Left hindlimb (tissue), 1 donor: ENCODE data around the gene TLK1.
"Not testable (repeated sequence)": the region's sequence is repeated elsewhere in the genome, so short reads cannot be mapped to it uniquely, and the experiment has no call there.

Source experiments
- DNase-seq: peaks from one replicate; pipeline ENCODE4 v3.0.0-alpha.2; 2018

TLK1 gene

DNA sequence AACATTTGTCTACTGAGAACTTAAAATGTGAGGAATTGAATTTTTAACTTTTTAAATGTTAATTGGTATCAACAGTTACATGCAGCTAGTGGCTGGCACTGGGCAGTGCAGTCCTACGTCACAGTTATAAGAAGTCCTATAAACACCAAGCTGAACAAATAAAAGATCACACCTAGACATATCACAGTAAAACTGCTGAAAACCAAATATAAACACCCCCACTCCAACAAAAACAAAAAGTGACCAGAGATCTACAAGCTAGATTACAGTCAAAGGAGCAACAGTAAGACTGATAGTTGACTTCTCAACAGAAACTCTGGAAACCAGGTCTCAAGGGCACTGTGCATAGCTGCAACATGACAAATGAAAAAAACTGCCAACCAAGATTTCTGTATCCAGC, 19.4 kb downstream of the TLK1 start:
- DNase-seq = no peak

DNA sequence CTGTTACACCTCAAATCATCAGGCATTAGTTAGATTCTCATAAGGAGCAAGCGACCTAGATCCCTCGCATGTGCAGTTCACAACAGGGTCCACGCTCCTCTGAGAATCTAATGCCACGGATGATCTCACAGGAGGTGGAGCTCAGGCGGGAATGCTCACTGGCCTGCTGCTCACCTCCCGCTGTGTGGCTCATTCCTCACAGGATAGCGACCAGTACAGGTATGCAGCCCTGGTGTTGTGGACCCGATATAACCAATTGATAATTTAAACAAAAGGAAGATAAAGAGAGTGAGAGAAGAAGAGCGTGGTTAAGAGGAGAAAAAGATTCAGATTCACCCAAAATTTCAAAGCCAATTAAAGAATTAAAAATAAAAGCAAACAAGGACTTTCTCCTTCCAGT, 20.8 kb downstream of the TLK1 start:
- DNase-seq = no peak

DNA sequence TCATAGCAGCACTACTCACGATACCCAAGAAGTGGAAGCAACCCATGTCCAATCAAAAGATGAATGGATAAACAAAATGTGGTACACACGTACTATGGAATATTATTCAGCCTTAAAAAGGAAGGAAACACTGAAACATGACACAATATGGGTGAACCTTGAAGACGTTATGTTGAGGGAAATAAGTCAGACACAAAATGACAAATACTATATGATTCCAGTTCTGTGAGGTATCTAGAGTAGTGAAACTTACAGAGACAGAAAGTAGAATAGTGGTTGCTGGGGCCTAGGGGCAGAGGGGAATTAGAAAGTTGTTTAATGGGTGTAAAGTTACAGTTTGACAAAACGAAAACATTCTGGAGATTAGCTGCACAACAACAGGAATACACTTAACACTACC, 24.7 kb downstream of the TLK1 start:
- DNase-seq = no peak

DNA sequence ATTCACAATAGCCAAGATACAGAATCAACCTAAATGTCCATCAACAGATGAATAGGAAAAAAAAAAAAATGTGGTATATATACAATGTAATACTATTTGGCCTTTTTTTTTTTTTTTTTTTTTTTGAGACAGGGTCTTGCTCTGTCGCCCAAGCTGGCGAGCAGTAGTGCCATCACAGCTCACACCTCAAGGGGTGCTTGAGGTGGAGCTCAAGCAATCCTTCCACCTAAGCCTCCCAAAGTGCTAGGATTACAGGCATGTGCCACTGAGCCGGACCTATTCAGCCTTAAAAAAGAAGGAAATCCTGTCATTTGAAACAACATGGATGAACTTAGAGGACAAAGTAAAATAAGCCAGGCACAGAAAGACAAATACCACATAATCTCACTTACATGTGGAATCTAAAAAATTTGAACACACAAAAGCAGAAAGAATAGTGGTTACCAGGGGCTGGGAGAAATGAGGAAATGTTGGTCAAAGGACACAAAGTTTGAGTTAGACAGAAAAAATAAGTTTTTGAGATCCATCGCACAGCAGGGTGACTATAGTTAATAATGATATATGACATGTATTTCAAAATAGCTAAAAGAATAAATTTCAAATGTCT, 26.0 kb downstream of the TLK1 start:
- no peak for DNase-seq

DNA sequence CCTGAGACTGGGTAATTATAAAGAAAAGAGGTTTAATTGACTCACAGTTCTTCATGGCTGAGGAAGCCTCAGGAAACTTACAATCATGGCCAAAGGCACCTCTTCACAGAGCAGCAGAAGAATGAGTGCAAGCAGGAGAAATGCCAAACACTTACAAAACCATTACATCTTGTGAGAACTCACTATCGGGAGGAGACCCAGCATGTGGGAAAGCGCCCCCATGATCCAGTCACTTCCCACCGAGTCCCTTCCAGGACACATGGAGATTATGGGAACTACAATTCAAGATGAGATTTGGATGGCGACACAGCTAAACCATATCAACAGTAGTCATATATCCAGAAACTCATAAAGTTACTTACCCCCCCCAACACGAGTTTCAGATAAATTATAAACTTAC, 28.6 kb downstream of the TLK1 start:
- DNase-seq = no peak

DNA sequence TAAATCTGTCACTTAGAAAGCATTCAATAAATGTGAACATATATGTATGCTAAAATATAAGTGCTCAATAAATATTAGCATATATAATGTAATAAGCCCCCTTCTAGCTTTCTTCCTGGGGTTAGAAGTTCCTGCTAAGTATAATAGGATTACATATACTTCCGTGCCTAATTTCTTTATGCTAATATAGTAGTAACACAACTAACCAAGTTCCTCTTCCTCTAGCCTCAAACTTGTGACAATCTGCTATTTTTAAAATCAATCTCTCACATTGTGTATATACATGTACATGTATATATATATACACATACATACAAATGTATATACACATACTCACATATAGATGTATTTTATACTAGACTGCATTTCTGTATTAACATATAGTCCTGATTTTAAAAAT, 32.2 kb downstream of the TLK1 start:
- no peak for DNase-seq

DNA sequence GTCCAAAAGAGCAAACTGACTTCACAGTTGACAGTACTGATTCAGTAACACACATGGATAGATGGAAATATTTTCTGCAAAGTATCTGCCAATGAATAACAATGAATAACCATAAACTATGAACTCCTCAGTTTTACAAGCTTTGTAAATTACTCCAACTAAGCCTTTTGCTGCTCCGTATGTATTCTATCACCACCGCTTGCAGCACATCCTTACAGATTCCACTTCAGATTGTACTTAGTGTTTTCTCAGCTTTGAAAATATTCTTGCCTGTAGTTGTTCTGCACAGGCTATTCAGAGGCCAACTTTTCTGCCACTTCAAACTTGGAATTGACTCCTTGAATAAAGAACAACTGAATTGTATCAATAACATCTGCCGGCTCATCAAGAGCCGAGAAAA, 36.2 kb downstream of the TLK1 start:
- no peak for DNase-seq

DNA sequence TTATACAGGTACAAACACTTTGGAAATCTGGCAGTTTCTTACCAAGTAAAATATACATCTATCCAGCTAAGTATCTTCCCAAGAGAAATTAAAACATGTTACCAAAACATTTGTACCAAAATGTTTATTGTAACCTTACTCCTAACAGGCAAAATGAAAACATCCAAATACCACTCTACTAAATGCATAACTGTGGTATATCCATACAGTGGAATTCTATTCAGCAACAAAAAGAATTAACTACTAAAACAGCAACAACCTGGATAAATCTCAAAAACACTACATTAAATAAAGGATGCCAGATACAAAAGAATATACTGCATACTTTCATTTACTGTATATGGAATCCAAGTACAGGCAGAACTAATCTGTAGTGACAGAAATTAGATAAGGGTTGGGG, 51.1 kb downstream of the TLK1 start:
- no peak for DNase-seq

DNA sequence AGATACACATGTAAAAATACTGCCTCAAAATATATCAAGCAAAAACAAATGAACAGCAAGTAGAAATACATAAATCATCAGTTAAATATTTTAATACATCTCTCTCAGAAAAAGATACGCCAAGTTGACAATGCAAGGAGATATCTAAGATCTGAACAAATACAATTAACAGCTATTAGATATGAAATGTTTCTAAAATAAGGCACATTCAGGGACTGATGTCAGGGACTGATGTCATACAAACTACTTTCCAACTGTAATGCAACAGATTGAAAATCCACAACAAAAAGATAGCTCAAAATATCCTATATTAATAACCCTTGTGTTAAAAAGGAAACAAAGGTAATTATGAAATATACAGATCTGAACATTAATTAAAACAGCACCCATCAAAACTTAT, 51.7 kb downstream of the TLK1 start:
- no peak for DNase-seq

DNA sequence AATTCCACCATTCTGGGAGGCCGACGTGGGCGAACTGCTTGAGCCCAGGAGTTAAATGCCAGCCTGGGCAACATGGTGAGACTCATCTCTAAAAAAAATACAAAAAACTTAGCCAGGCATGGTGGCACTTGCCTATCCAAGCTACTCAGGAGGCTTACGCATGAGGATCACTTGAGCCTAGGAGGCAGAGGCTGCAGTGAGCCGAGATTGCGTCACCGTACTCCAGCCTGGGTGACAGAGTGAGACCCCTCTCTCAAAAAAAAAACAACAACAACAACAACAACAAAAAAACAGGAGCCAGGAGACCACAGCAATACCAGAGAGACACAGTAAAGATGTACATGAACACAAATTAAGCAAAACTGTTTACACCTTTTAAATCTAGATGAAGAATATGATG, 52.9 kb downstream of the TLK1 start:
- no peak for DNase-seq

DNA sequence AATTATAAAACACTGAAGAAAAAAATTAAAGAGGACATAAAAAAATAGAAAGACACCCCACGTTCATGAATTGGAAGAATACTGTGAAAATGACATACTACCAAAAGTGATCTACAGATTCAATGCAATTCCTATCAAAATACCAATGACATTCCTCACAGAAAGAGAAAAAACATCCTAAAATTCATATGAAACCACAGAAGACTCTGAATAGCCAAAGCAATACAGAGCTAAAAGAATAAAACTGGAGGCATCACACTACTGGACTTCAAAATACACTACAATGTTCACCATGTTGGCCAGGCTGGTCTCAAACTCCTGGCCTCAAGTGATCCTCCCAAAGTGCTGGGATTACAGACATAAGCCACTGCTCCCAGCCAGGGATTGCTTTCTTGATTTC, 56.3 kb downstream of the TLK1 start:
- DNase-seq = no peak

DNA sequence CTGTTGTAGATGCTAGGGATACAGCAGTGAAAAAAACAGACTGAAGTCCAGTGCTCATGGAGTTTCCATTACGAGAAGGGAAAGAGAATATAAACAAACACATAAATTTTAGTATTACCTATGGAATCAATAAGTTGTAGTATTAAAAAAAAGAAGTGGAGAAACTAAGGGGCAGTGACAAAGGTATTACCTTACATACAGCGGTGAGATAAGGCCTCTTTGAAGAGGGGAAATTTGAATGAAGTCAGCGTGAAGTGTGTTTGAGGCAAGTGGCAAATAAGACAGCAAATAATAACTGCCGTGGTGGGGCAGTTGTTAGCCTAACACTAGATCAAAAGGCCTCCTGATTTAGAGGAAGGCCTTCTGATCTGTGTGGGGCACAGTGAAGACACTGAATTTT, 57.9 kb downstream of the TLK1 start:
- DNase-seq = no peak

DNA sequence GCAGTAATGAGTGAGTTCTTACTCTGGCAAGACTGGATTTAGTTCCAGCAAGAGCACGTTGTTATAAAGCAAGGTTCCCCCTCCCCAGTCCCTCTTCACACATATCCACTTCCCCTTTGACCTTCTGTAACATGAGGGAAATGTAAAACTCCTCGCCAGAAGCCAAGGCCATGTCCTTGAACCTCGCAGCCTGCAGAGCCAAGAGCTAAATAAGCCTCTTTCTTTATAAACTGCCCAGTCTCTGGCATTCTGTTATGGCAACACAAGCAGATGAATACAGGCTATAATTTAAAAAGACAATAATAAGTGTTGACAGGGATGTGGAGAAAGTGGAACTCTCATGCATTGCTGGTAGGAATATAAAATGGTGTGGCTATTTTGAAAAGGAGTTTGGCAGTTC, 60.3 kb downstream of the TLK1 start:
- no peak for DNase-seq

DNA sequence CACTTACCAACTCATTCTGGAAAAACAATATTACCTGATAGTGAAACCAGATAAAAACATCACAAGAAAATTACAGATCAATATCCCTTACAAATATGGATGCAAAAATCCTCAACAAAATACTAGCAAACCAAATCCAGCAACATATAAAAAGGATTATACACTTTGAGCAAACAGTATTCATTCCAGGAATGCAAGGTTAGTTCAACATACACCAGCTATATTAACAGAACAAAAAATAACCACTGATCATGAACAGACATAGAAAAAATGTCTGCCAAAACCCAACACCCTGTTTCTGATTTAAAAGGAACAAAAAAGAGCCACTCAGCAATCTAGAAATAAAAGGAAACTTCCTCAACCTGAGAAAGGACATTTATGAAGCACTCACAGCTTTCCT, 62.1 kb downstream of the TLK1 start:
- DNase-seq = no peak

DNA sequence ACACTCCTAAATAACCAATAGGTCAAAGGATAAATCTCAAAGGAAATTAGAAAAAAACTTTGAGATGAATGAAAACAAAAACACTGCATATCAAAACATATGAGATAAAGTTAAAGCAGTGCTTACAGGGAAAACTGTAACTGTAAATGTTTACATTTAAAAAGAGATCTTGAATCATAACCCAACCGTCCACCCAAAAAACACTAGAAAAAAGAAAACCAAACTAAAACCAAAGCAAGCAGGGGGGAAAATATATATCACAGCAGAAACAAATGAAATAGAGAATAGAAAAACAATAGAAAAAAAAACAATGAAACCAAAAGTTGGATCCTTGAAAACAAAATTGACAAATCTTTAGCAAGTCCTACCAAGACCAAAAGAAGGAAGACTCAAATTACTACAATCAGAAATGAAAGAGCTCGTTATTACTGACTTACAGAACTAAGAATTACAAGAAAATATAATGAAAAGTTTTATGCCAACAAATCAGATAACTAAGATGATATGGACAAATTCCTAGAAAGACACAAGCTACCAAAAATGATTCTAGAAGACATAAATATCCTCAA, 65.6 kb downstream of the TLK1 start:
- DNase-seq = no peak

DNA sequence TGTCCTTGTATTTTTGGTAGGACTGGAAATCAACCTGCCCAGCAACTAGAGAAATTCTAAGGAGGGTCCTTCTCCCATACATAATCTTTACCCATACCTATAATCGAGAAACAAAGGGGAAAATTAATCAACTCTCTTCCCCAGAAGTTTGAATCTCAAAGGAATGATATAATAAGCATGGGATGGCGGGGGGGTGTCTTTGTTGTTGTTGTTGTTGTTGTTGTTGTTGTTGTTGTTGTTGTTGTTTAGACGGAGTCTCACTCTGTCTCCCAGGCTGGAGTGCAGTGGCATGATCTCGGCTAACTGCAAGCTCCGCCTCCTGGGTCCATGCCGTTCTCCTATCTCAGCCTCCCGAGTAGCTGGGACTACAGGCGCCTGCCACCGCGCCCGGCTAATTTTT, 69.2 kb downstream of the TLK1 start:
- DNase-seq = not testable (repeated sequence)

DNA sequence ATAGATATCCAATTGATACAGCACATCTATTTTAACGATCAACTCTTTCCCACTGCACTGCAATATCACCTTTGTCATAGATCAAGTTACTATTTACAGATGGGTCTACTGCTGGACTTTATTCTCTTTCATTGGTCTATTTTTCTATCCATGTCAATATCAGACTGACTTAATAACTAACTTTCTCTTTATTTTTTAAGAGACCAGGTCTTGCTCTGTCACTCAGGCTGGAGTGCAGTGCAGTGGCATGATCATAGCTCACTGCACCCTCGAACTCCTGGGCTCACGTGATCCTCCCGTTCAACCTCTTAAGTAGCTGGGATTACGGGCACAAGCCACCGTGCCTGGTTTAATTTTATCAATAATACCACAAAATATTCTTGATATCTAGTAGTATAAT, 71.2 kb downstream of the TLK1 start:
- no peak for DNase-seq

DNA sequence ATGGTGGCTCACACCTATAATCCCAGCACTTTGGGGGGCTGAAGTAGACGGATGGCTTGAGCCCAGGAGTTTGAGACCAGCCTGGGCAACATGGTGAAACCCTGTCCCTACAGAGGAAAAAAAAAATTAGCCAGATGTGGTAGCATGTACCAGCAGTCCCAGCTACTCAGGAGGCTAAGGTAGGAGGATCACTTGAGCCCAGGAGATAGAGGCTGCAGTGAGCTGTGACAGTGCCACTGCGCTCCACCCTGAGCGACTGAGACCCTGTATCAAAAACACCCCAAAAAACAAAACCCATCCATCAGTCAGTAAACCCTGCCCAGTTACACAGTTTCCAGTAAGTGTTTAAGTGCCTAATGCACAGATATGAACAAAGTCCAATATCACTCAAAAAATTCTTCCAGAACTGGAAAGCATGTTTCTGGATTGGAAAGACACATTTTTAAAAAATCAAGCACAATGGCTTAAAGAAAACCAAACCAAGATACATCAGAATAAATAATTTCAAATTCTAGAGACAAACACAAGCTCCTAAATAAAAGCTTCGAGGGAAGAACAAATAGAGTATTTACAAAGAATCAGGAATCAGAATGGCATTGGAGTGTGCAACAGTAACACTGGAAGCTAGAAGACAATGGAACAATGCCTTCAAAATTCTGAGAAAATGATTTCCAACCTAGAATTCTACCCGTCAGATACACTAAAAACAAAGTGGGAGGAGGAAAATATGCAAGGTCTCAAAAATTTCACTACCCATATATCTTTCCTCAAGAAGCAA, 72.4 kb downstream of the TLK1 start:
- no peak for DNase-seq

DNA sequence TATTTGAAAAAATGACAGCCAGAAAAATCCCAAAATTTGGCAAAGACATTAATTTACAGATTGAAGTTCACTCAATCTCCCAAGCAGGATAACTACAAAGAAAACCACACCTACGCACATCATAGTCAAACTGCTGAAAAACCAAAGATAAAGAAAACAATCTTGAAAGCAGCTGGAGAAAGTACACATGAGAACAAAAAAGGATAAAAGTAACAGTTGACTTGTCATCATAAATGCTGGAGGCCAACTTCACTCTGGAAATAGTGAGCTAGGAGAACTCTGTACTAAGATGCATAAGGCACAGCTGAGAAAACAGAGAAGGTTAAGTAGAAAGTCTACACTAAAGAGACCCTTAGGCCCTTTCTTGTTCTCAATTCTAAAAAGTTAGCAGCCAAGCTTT, 73.1 kb downstream of the TLK1 start:
- no peak for DNase-seq

DNA sequence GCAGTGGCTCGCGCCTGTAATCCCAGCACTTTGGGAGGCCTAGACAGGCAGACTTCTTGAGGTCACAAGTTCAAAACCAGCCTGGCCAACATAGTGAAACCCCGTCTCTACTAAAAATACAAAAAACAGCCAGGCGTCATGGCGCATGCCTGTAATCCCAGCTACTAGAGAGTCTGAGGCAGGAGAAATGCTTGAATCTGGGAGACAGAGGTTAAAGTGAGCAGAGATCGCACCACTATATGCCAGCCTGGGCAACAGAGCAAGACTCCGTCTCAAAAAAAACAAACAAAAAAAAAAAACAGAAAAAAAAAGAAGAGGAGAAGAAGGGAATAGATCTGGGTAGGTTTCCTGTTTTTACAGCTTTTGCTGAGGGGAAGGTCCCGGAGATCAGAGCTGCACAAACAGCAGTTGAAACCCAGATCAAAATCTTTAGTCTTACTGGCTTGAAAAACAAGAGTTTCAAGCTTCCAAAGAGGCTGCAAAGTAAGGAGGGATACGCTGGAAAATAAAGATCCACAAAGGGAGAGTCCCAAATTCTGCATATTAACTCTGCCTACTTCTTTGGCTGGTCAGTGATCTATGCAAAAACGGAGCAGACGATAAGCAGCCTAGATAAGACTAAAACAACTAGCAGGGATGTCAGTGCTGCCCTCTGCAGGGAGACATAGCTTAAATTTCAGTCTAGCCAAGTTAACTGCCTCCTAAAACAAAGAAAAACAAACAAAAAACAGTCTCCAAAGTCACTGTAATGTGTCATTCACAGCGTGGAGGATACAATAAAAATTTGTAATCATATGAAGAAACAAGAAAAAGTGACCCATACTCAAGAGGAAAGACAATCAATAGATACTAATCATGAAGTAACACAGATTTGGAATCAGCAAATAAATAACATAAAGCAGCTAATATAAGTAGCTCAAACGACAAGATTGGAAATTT, 74.1 kb downstream of the TLK1 start:
- no peak for DNase-seq

DNA sequence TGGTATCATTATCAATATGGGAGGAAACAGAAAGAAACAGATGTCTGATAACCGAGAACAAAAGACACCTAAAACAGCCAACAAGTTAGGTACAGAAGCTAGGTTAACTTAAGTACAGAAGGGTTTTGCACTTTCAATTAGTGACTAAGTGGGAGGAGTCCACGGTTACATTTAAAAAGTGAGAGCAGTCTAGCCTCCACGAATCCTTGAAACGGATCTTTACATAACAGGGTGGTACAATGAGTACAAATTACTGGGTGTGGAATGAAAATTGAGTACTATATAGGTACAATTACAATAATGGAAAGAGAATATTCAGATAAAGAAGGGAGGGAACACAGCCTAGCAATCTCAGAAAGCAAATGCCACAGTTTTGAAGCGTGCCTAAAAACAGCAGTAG, 76.6 kb downstream of the TLK1 start:
- no peak for DNase-seq

DNA sequence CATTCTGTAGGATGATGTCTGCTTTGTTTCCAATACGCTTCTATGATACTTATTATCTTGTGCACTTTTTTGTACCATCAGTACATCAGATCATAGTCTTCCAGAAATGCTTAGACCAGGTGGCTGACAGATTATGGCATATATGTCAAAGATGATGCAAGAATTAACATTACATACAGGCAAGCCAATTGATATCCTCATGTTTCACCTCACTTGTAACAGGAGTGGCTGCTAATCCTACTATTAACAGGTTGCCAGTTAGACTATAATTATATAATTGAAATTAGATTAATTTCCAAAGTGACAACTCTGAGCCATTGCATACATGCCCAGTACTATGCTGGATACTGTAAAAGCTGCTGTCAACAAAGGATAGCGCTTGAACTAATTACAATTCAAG, 77.2 kb downstream of the TLK1 start:
- DNase-seq = no peak

DNA sequence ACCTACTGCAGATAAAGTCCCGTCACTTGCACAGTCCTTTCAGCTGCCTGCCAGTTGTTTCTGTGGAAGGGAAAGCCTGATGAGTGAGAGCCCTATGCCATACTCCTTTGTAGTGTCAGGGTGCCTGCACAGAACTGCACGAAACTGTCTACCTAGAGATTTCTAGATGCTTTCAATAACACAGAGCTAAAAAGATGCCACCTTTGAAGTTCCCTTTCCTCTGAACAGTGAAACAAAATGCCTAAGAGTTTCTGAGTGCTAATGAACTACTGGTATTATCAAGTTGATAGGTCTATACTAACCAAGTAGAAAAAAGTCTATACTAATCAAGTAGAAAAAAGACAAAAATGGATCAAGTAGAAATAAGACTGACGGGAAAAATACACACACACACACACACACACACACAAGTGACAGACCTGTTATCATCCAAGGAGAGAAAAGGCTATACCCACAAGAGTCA, 79.0 kb downstream of the TLK1 start:
- DNase-seq = no peak
